IPS-15b (cell line): ENCODE data around the gene FBXO42.

ENCODE experiments used
- H3K27me3 ChIP-seq: one replicate; pipeline ENCODE4 v1.6.1; 2013; ENCODE audit warnings: low read length; ENCODE audit not compliant: control insufficient read depth, insufficient read depth
- H3K36me3 ChIP-seq: one replicate; pipeline ENCODE4 v1.6.1; 2013; ENCODE audit warnings: low read length; ENCODE audit not compliant: control insufficient read depth, insufficient read depth
- H3K4me1 ChIP-seq: one replicate; pipeline ENCODE4 v1.6.1; 2013; ENCODE audit warnings: mild to moderate bottlenecking, low read length; ENCODE audit not compliant: control insufficient read depth, insufficient read depth
- H3K4me3 ChIP-seq: one replicate; pipeline ENCODE4 v1.5.1; 2013; ENCODE audit warnings: low read depth, low read length
- H3K9ac ChIP-seq: one replicate; pipeline ENCODE4 v1.6.1; 2013; ENCODE audit warnings: low read depth, mild to moderate bottlenecking, low read length
- H3K9me3 ChIP-seq: one replicate; pipeline ENCODE4 v1.6.1; 2013; ENCODE audit warnings: mild to moderate bottlenecking, low read length; ENCODE audit not compliant: control insufficient read depth, insufficient read depth

FBXO42 gene

GRCh38 chr1:16199157-16199501 lies 153.2 kb downstream of the FBXO42 start:
- peaks cover 14% of the 10 kb centered on the region for H3K36me3 ChIP-seq

GRCh38 chr1:16198444-16199156 lies 153.7 kb downstream of the FBXO42 start:
- Histone ChIP-seq H3K9me3 (no peaks in the 10 kb centered on the region), H3K4me1 (no peaks in the 10 kb centered on the region), H3K27me3 (no peaks in the 10 kb centered on the region), H3K4me3 (no peak overlapping the region), H3K36me3 (peaks cover 14% of the 10 kb centered on the region), H3K9ac (no peak overlapping the region)

More at GRCh38 chr1:16199157-16199501, 153.2 kb downstream of the FBXO42 start:
- H3K9me3 ChIP-seq = no peaks in the 10 kb centered on the region
- H3K27me3 ChIP-seq = no peaks in the 10 kb centered on the region
- no peak overlapping the region for H3K4me3 ChIP-seq
- H3K4me1 ChIP-seq = no peaks in the 10 kb centered on the region
- no peak overlapping the region for H3K9ac ChIP-seq

DNA sequence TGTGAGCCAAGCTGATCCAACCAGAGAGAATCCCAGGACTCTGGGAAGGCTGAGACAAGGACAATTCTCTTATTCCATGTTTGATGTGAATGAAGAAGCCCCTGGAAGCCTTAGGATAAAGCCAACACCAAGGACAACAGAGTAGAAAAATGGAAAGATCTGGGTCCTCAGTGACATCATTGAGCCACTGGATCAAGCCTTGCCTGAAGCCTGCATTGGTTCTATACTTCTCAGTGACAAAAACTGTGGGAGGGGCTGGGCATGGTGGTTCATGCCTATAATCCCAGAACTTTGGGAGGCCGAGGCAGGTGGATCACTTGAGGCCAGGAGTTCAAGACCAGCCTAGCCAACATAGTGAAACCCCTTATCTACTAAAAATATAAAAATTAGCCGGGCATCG lies 155.4 kb downstream of the FBXO42 start:
- no peaks in the 10 kb centered on the region for H3K9me3 ChIP-seq
- H3K4me3 ChIP-seq = no peak overlapping the region
- no peak overlapping the region for H3K9ac ChIP-seq
- peaks cover 10% of the 10 kb centered on the region for H3K36me3 ChIP-seq
- no peaks in the 10 kb centered on the region for H3K27me3 ChIP-seq
- H3K4me1 ChIP-seq = no peaks in the 10 kb centered on the region
